ENCODE data around the gene VPS45. TPM values are rescaled to one million over a fixed set of nuclear protein-coding genes. Genes with fewer than 3 reads are reported as not detected.
"Not testable (repeated sequence)": the region's sequence is repeated elsewhere in the genome, so short reads cannot be mapped to it uniquely, and the experiment has no call there.

Gene VPS45
- total and polyA plus RNA-seq, 12 donors = 36.5 to 78.9 (median 55.1) TPM

DNA sequence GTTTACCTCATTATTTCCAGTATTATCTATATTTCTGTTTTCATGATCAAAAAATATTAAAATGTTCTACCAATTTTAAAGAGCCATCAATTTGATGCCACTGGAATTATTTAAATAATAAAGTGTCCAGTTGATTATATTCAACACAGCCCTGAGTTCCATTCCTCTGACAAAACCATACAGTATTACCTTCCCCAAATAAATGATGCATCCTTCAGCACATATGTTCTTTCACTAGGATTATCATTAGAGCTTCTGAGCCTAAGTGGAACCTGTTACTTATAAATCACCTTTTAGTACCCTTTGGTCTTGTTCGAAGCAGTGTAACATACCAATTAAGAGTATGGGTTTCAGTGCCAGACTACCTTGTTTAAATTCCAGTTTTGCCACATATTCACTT is 64.8 kb downstream of the VPS45 start:
- intact Hi-C loops (cut with DNase I) = no loop called here
- 92 to 100% (median 97%) methylated on average over 1 of the region's 1 CpG for WGBS, 4 donors
- no peak for DNase-seq
- Histone ChIP-seq H3K27ac (no peak overlapping the region), H3K27me3 (no peaks in the 10 kb centered on the region), H3K4me1 (replicated peaks in 1 of 2) (no peaks in the 10 kb centered on the region), H3K4me3 (no peak overlapping the region), H3K36me3 (replicated peaks in 1 of 2) (no peaks in the 10 kb centered on the region), H3K9me3 (replicated peaks in 1 of 3) (no peaks in the 10 kb centered on the region)
- no peak for TF ChIP-seq POLR2A (IDR thresholded peaks at IDR 0.05)
- TF ChIP-seq, protein P1, sequence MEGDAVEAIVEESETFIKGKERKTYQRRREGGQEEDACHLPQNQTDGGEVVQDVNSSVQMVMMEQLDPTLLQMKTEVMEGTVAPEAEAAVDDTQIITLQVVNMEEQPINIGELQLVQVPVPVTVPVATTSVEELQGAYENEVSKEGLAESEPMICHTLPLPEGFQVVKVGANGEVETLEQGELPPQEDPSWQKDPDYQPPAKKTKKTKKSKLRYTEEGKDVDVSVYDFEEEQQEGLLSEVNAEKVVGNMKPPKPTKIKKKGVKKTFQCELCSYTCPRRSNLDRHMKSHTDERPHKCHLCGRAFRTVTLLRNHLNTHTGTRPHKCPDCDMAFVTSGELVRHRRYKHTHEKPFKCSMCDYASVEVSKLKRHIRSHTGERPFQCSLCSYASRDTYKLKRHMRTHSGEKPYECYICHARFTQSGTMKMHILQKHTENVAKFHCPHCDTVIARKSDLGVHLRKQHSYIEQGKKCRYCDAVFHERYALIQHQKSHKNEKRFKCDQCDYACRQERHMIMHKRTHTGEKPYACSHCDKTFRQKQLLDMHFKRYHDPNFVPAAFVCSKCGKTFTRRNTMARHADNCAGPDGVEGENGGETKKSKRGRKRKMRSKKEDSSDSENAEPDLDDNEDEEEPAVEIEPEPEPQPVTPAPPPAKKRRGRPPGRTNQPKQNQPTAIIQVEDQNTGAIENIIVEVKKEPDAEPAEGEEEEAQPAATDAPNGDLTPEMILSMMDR (IDR thresholded peaks at IDR 0.05) = no peak

DNA sequence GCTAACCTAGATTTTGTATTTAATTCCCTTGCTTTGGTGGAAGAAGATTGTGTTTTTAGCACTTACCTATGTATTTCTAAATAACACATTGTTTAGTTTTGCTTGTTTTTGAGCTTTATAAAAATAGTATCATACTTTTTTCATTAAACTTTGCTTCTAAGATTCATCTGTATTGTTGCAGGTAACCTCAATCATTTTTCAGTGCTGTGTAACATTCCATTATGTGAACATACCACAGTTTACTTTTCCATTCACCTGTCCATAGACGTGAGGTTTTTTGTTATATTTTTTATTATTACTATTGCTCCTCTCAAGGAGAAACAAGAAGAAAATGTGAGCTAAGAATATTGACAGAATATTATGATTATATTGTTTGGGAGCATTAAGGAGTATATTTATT is 67.0 kb downstream of the VPS45 start:
- DNase-seq = no peak
- H3K4me3 ChIP-seq = no peak overlapping the region
- H3K9me3 ChIP-seq (replicated peaks in 1 of 3) = no peaks in the 10 kb centered on the region
- no peaks in the 10 kb centered on the region for H3K36me3 ChIP-seq (replicated peaks in 1 of 2)
- no peak for TF ChIP-seq POLR2A (IDR thresholded peaks at IDR 0.05)
- TF ChIP-seq, protein P1 (IDR thresholded peaks at IDR 0.05) = no peak
- H3K27me3 ChIP-seq = no peaks in the 10 kb centered on the region
- no peak overlapping the region for H3K27ac ChIP-seq
- no peaks in the 10 kb centered on the region for H3K4me1 ChIP-seq (replicated peaks in 1 of 2)
- WGBS, 4 donors = 93 to 98% (median 95%) methylated on average over 1 of the region's 1 CpG
- intact Hi-C loops (cut with DNase I) = no loop called here

DNA sequence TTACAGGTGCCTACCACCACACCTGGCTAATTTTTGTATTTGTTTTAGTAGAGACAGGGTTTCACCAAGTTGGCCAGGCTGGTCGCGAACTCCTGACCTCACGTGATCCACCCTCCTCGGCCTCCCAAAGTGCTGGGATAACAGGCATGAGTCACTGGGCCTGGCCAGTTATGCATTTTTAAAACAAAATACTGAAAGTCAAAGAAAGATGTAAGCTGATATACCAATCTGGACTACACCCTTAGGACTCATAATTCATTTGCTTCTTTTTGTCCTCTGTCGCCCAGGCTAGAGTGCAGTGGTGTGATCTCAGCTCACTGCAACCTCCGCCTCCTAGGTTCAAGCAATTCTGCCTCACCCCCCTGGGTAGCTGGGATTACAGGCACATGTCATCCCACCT is 67.8 kb downstream of the VPS45 start:
- WGBS, 4 donors = 77 to 83% (median 82%) methylated on average over 6 of the region's 6 CpGs
- DNase-seq; H3K9me3 ChIP-seq (replicated peaks in 1 of 3); H3K27ac ChIP-seq; H3K4me1 ChIP-seq (replicated peaks in 1 of 2); H3K36me3 ChIP-seq (replicated peaks in 1 of 2); H3K27me3 ChIP-seq; H3K4me3 ChIP-seq; intact Hi-C loops (cut with DNase I): not testable (repeated sequence)

DNA sequence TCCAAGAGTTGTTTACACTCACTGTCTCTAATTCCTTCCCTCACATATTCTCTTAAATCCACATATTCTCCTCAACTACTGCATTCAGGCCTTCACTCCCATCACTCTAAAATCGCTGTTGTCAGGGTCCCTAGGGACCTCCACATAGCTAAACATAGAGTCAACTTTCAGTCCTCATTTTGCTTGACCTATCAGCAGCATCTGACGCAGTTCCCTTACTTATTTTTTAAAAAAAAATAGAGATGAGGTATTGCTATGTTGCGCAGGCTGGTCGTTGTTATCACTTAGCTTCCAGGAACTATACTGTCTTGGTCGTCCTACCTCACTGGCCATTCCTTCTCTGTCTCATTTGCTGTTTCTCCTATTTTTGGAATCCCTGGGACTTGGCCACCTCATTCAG is 70.5 kb downstream of the VPS45 start:
- H3K27ac ChIP-seq = no peak overlapping the region
- H3K4me3 ChIP-seq = no peak overlapping the region
- H3K9me3 ChIP-seq (replicated peaks in 1 of 3) = no peaks in the 10 kb centered on the region
- no peak for DNase-seq
- peaks cover 0 to 7% of the 10 kb centered on the region in 2 donors for H3K4me1 ChIP-seq (replicated peaks in 1 of 2)
- no peaks in the 10 kb centered on the region for H3K36me3 ChIP-seq (replicated peaks in 1 of 2)
- 78 to 91% (median 86%) methylated on average over 5 of the region's 5 CpGs for WGBS, 4 donors
- TF ChIP-seq, protein P1 (IDR thresholded peaks at IDR 0.05) = no peak
- TF ChIP-seq POLR2A (IDR thresholded peaks at IDR 0.05) = no peak
- intact Hi-C loops (cut with DNase I) = no loop called here
- H3K27me3 ChIP-seq = no peaks in the 10 kb centered on the region

DNA sequence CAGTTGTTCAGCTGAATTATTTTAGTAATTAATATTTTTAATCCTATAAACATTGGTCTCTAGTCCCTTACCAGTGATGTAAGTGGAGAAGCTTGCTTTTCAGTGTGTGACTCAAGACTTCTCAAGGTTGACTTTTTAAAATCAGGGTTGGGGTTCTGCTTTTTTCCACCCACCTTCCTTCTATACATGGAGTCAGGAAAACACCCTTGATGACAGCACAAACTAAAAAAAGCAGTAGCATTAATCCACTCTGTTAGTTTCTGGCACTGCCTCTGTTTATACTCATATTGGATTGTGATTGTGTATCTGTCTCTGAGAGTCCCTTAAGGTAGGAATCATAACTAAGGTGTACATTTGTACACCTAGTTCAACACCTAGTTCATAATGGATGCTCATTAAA is 73.9 kb downstream of the VPS45 start:
- H3K27ac ChIP-seq = no peak overlapping the region
- intact Hi-C loops (cut with DNase I) = no loop called here

More for the DNA sequence above, 73.9 kb downstream of the VPS45 start:
- peaks cover 9 to 25% of the 10 kb centered on the region in 2 donors for H3K4me1 ChIP-seq (replicated peaks in 1 of 2)
- no peak for TF ChIP-seq POLR2A (IDR thresholded peaks at IDR 0.05)
- TF ChIP-seq, protein P1 (IDR thresholded peaks at IDR 0.05) = no peak
- DNase-seq = no peak
- no peaks in the 10 kb centered on the region for H3K36me3 ChIP-seq (replicated peaks in 1 of 2)
- H3K9me3 ChIP-seq (replicated peaks in 1 of 3) = no peaks in the 10 kb centered on the region
- H3K4me3 ChIP-seq = no peak overlapping the region
- H3K27me3 ChIP-seq = no peaks in the 10 kb centered on the region
